ENCODE data around the gene INTS3.

The INTS3 gene

GRCh38 chr1:153799566-153800465 is 72.0 kb downstream of the INTS3 start:
- Histone ChIP-seq H3K9me3 (ENCODE audit: control insufficient read depth in 2 of 2, low read length in 2 of 2) (no peaks in the 10 kb centered on the region), H3K27ac (ENCODE audit: low read length) (no peak overlapping the region), H3K4me3 (ENCODE audit: low read length in 2 of 2) (no peak overlapping the region), H3K9ac (ENCODE audit: low read length in 2 of 2) (no peak overlapping the region), H3K27me3 (ENCODE audit: control insufficient read depth in 1 of 2, insufficient read depth in 2 of 2, low read length in 2 of 2) (no peaks in the 10 kb centered on the region), H3K36me3 (ENCODE audit: control insufficient read depth in 2 of 2, insufficient read depth in 2 of 2, low read length in 2 of 2) (peaks cover 0 to 4% of the 10 kb centered on the region in 2 donors), H3K4me1 (ENCODE audit: control insufficient read depth, insufficient read depth, low read length) (peaks cover 5% of the 10 kb centered on the region)

- H3K9ac ChIP-seq (ENCODE audit: low read length in 2 of 2) = no peak overlapping the region
- H3K4me1 ChIP-seq (ENCODE audit: control insufficient read depth, insufficient read depth, low read length) = peaks cover 5% of the 10 kb centered on the region
- no peak overlapping the region for H3K27ac ChIP-seq (ENCODE audit: low read length)
- no peaks in the 10 kb centered on the region for H3K27me3 ChIP-seq (ENCODE audit: control insufficient read depth in 1 of 2, insufficient read depth in 2 of 2, low read length in 2 of 2)
- H3K9me3 ChIP-seq (ENCODE audit: control insufficient read depth in 2 of 2, low read length in 2 of 2) = no peaks in the 10 kb centered on the region
- peaks cover 0 to 4% of the 10 kb centered on the region in 2 donors for H3K36me3 ChIP-seq (ENCODE audit: control insufficient read depth in 2 of 2, insufficient read depth in 2 of 2, low read length in 2 of 2)
- no peak overlapping the region for H3K4me3 ChIP-seq (ENCODE audit: low read length in 2 of 2)
Observed at GRCh38 chr1:153800516-153800915, 72.7 kb downstream of the INTS3 start.

GRCh38 chr1:153801028-153801625 is 73.3 kb downstream of the INTS3 start:
- Histone ChIP-seq H3K4me3 (ENCODE audit: low read length in 2 of 2) (no peak overlapping the region), H3K36me3 (ENCODE audit: control insufficient read depth in 2 of 2, insufficient read depth in 2 of 2, low read length in 2 of 2) (peaks cover 0 to 4% of the 10 kb centered on the region in 2 donors), H3K4me1 (ENCODE audit: control insufficient read depth, insufficient read depth, low read length) (peaks cover 5% of the 10 kb centered on the region), H3K9ac (ENCODE audit: low read length in 2 of 2) (no peak overlapping the region), H3K27ac (ENCODE audit: low read length) (no peak overlapping the region), H3K9me3 (ENCODE audit: control insufficient read depth in 2 of 2, low read length in 2 of 2) (no peaks in the 10 kb centered on the region), H3K27me3 (ENCODE audit: control insufficient read depth in 1 of 2, insufficient read depth in 2 of 2, low read length in 2 of 2) (no peaks in the 10 kb centered on the region)

GRCh38 chr1:153801786-153802697 is 74.2 kb downstream of the INTS3 start:
- Histone ChIP-seq H3K27me3 (ENCODE audit: control insufficient read depth in 1 of 2, insufficient read depth in 2 of 2, low read length in 2 of 2) (no peaks in the 10 kb centered on the region), H3K27ac (ENCODE audit: low read length) (no peak overlapping the region), H3K36me3 (ENCODE audit: control insufficient read depth in 2 of 2, insufficient read depth in 2 of 2, low read length in 2 of 2) (peaks cover 2 to 6% of the 10 kb centered on the region in 2 donors), H3K4me1 (ENCODE audit: control insufficient read depth, insufficient read depth, low read length) (peaks cover 1% of the 10 kb centered on the region), H3K4me3 (ENCODE audit: low read length in 2 of 2) (no peak overlapping the region), H3K9me3 (ENCODE audit: control insufficient read depth in 2 of 2, low read length in 2 of 2) (no peaks in the 10 kb centered on the region), H3K9ac (ENCODE audit: low read length in 2 of 2) (no peak overlapping the region)

GRCh38 chr1:153803470-153804056 is 75.7 kb downstream of the INTS3 start:
- Histone ChIP-seq H3K4me1 (ENCODE audit: control insufficient read depth, insufficient read depth, low read length) (no peaks in the 10 kb centered on the region), H3K27ac (ENCODE audit: low read length) (no peak overlapping the region), H3K4me3 (ENCODE audit: low read length in 2 of 2) (no peak overlapping the region), H3K36me3 (ENCODE audit: control insufficient read depth in 2 of 2, insufficient read depth in 2 of 2, low read length in 2 of 2) (peaks cover 8 to 19% of the 10 kb centered on the region in 2 donors), H3K9me3 (ENCODE audit: control insufficient read depth in 2 of 2, low read length in 2 of 2) (no peaks in the 10 kb centered on the region), H3K9ac (ENCODE audit: low read length in 2 of 2) (no peak overlapping the region), H3K27me3 (ENCODE audit: control insufficient read depth in 1 of 2, insufficient read depth in 2 of 2, low read length in 2 of 2) (no peaks in the 10 kb centered on the region)

- no peak overlapping the region for H3K4me3 ChIP-seq (ENCODE audit: low read length in 2 of 2)
- H3K4me1 ChIP-seq (ENCODE audit: control insufficient read depth, insufficient read depth, low read length) = no peaks in the 10 kb centered on the region
- H3K36me3 ChIP-seq (ENCODE audit: control insufficient read depth in 2 of 2, insufficient read depth in 2 of 2, low read length in 2 of 2) = peaks cover 9 to 23% of the 10 kb centered on the region in 2 donors
- no peaks in the 10 kb centered on the region for H3K27me3 ChIP-seq (ENCODE audit: control insufficient read depth in 1 of 2, insufficient read depth in 2 of 2, low read length in 2 of 2)
- no peaks in the 10 kb centered on the region for H3K9me3 ChIP-seq (ENCODE audit: control insufficient read depth in 2 of 2, low read length in 2 of 2)
- no peak overlapping the region for H3K9ac ChIP-seq (ENCODE audit: low read length in 2 of 2)
- H3K27ac ChIP-seq (ENCODE audit: low read length) = no peak overlapping the region
Observed at GRCh38 chr1:153804112-153804511, 76.3 kb downstream of the INTS3 start.

- no peaks in the 10 kb centered on the region for H3K4me1 ChIP-seq (ENCODE audit: control insufficient read depth, insufficient read depth, low read length)
- no peak overlapping the region for H3K9ac ChIP-seq (ENCODE audit: low read length in 2 of 2)
- no peaks in the 10 kb centered on the region for H3K9me3 ChIP-seq (ENCODE audit: control insufficient read depth in 2 of 2, low read length in 2 of 2)
- H3K4me3 ChIP-seq (ENCODE audit: low read length in 2 of 2) = no peak overlapping the region
- no peak overlapping the region for H3K27ac ChIP-seq (ENCODE audit: low read length)
- H3K27me3 ChIP-seq (ENCODE audit: control insufficient read depth in 1 of 2, insufficient read depth in 2 of 2, low read length in 2 of 2) = no peaks in the 10 kb centered on the region
- H3K36me3 ChIP-seq (ENCODE audit: control insufficient read depth in 2 of 2, insufficient read depth in 2 of 2, low read length in 2 of 2) = peaks cover 20 to 31% of the 10 kb centered on the region in 2 donors
Observed at GRCh38 chr1:153805042-153805745, 77.3 kb downstream of the INTS3 start.

GRCh38 chr1:153805886-153806719 is 78.3 kb downstream of the INTS3 start:
- Histone ChIP-seq H3K4me3 (ENCODE audit: low read length in 2 of 2) (no peak overlapping the region), H3K27ac (ENCODE audit: low read length) (no peak overlapping the region), H3K9ac (ENCODE audit: low read length in 2 of 2) (no peak overlapping the region), H3K4me1 (ENCODE audit: control insufficient read depth, insufficient read depth, low read length) (no peaks in the 10 kb centered on the region), H3K9me3 (ENCODE audit: control insufficient read depth in 2 of 2, low read length in 2 of 2) (no peaks in the 10 kb centered on the region), H3K27me3 (ENCODE audit: control insufficient read depth in 1 of 2, insufficient read depth in 2 of 2, low read length in 2 of 2) (no peaks in the 10 kb centered on the region), H3K36me3 (ENCODE audit: control insufficient read depth in 2 of 2, insufficient read depth in 2 of 2, low read length in 2 of 2) (peaks cover 22 to 32% of the 10 kb centered on the region in 2 donors)

GRCh38 chr1:153816283-153816889 is 88.5 kb downstream of the INTS3 start:
- Histone ChIP-seq H3K9me3 (ENCODE audit: control insufficient read depth in 2 of 2, low read length in 2 of 2) (no peaks in the 10 kb centered on the region), H3K36me3 (ENCODE audit: control insufficient read depth in 2 of 2, insufficient read depth in 2 of 2, low read length in 2 of 2) (peaks cover 44% of the 10 kb centered on the region in 2 donors), H3K4me1 (ENCODE audit: control insufficient read depth, insufficient read depth, low read length) (no peaks in the 10 kb centered on the region), H3K27me3 (ENCODE audit: control insufficient read depth in 1 of 2, insufficient read depth in 2 of 2, low read length in 2 of 2) (no peaks in the 10 kb centered on the region), H3K4me3 (ENCODE audit: low read length in 2 of 2) (no peak overlapping the region), H3K27ac (ENCODE audit: low read length) (no peak overlapping the region), H3K9ac (ENCODE audit: low read length in 2 of 2) (no peak overlapping the region)

Data from stomach smooth muscle (tissue), 2 donors.